ENCODE measurements around the gene DENND10.
"Not testable (repeated sequence)": the region's sequence is repeated elsewhere in the genome, so short reads cannot be mapped to it uniquely, and the experiment has no call there.

Gene DENND10

GRCh38 chr10:119096641-119097415, 7.1 kb upstream of the DENND10 start:
- DNase-seq, result not testable (repeated sequence)

- DNase-seq, result no peak
Measured at GRCh38 chr10:119098576-119098975, 5.3 kb upstream of the DENND10 start.

GRCh38 chr10:119100434-119101238, 3.3 kb upstream of the DENND10 start:
- DNase-seq, result no peak

GRCh38 chr10:119101366-119102098, 2.4 kb upstream of the DENND10 start:
- no peak for DNase-seq

- DNase-seq, result no peak
Measured at GRCh38 chr10:119103241-119103902, 541 bp upstream of the DENND10 start.

- DNase-seq, result peak in 27 of 58 donors; percentile 4 to 49 (median 33)
Measured at GRCh38 chr10:119104654-119105015, 722 bp downstream of the DENND10 start.

- DNase-seq, result no peak
Measured at GRCh38 chr10:119105155-119105554, 1.2 kb downstream of the DENND10 start.

GRCh38 chr10:119105899-119106298, 2.0 kb downstream of the DENND10 start:
- not testable (repeated sequence) for DNase-seq

- DNase-seq, result not testable (repeated sequence)
Measured at GRCh38 chr10:119107106-119107505, 3.2 kb downstream of the DENND10 start.

GRCh38 chr10:119107771-119108170, 3.9 kb downstream of the DENND10 start:
- not testable (repeated sequence) for DNase-seq

GRCh38 chr10:119112056-119112455, 8.1 kb downstream of the DENND10 start:
- no peak for DNase-seq

- DNase-seq, result no peak
Measured at GRCh38 chr10:119113751-119114732, 10.1 kb downstream of the DENND10 start.

- no peak for DNase-seq
Measured at GRCh38 chr10:119115926-119116325, 12.0 kb downstream of the DENND10 start.

- no peak for DNase-seq
Measured at GRCh38 chr10:119116326-119116951, 12.5 kb downstream of the DENND10 start.

- no peak for DNase-seq
Measured at GRCh38 chr10:119118231-119118630, 14.3 kb downstream of the DENND10 start.

GRCh38 chr10:119119400-119119799, 15.5 kb downstream of the DENND10 start:
- DNase-seq, result no peak

- DNase-seq, result no peak
Measured at GRCh38 chr10:119120413-119120867, 16.5 kb downstream of the DENND10 start.

- DNase-seq, result no peak
Measured at GRCh38 chr10:119120875-119121274, 17.0 kb downstream of the DENND10 start.

- DNase-seq, result no peak
Measured at GRCh38 chr10:119125942-119126341, 22.0 kb downstream of the DENND10 start.

Measured in anterior cingulate cortex (tissue), 58 donors.